H9 (cell line): ENCODE data around the gene NCF2. TPM values are rescaled to one million over a fixed set of nuclear protein-coding genes. Genes with fewer than 3 reads are reported as not detected.

Source experiments
- DNase-seq: peaks from one replicate; pipeline ENCODE4 v3.0.0-alpha.2; 2017
- H2AFZ ChIP-seq: one replicate; pipeline ENCODE4 v1.6.1; 2013; ENCODE audit warnings: mild to moderate bottlenecking, low read length, control low read depth, moderate library complexity
- H2AK5ac ChIP-seq: 2 replicates; pipeline ENCODE4 v1.6.1; 2013; ENCODE audit warnings: low read length, control low read depth, mixed read lengths; ENCODE audit not compliant: insufficient read length
- H2BK120ac ChIP-seq: one replicate; pipeline ENCODE4 v1.6.1; 2013; ENCODE audit warnings: low read depth, mild to moderate bottlenecking, low read length, control low read depth, inconsistent platforms; ENCODE audit not compliant: poor library complexity, severe bottlenecking
- H2BK12ac ChIP-seq: 2 replicates; pipeline ENCODE4 v1.6.1; 2013; ENCODE audit warnings: low read length, control low read depth, mixed read lengths, low read depth; ENCODE audit not compliant: insufficient read length
- H2BK15ac ChIP-seq: 2 replicates; pipeline ENCODE4 v1.6.1; 2013; ENCODE audit warnings: low read depth, low read length, control low read depth
- H2BK20ac ChIP-seq: one replicate; pipeline ENCODE4 v1.6.1; 2013; ENCODE audit warnings: low read depth, mild to moderate bottlenecking, low read length, control low read depth, inconsistent platforms; ENCODE audit not compliant: poor library complexity, severe bottlenecking
- H2BK5ac ChIP-seq: 2 replicates; pipeline ENCODE4 v1.6.1; 2013; ENCODE audit warnings: low read length, control low read depth, mixed read lengths; ENCODE audit not compliant: insufficient read length
- H3K14ac ChIP-seq: 2 replicates; pipeline ENCODE4 v1.6.1; 2013; ENCODE audit warnings: low read length, control low read depth; ENCODE audit not compliant: insufficient read depth
- H3K18ac ChIP-seq: 2 replicates; pipeline ENCODE4 v1.6.1; 2013; ENCODE audit warnings: low read depth, mild to moderate bottlenecking, mixed read lengths, low read length, control low read depth; ENCODE audit not compliant: insufficient read length
- H3K23ac ChIP-seq: 2 replicates; pipeline ENCODE4 v1.6.1; 2013; ENCODE audit warnings: low read length, control low read depth, mixed read lengths, low read depth; ENCODE audit not compliant: insufficient read length
- H3K23me2 ChIP-seq: 2 replicates; pipeline ENCODE4 v1.6.1; 2013; ENCODE audit warnings: low read depth, mild to moderate bottlenecking, mixed read lengths, low read length, control low read depth; ENCODE audit not compliant: insufficient read length, poor library complexity, severe bottlenecking
- H3K27ac ChIP-seq: 2 replicates; pipeline ENCODE4 v1.5.1; 2013; ENCODE audit warnings: low read length, control low read depth, mixed read lengths, low read depth; ENCODE audit not compliant: insufficient read length
- H3K27me3 ChIP-seq: 2 replicates; pipeline ENCODE4 v1.6.1; 2013; ENCODE audit warnings: low read length, control low read depth, inconsistent platforms; ENCODE audit not compliant: insufficient read depth
- H3K4ac ChIP-seq: 2 replicates; pipeline ENCODE4 v1.6.1; 2013; ENCODE audit warnings: low read depth, mild to moderate bottlenecking, control low read depth, inconsistent platforms, low read length, moderate library complexity
- H3K4me1 ChIP-seq: 2 replicates; pipeline ENCODE4 v1.6.1; 2013; ENCODE audit warnings: low read length, control low read depth, inconsistent platforms; ENCODE audit not compliant: insufficient read depth
- H3K4me2 ChIP-seq: 2 replicates; pipeline ENCODE4 v1.6.1; 2013; ENCODE audit warnings: low read length, control low read depth, mixed read lengths; ENCODE audit not compliant: insufficient read length, insufficient read depth
- H3K56ac ChIP-seq: 2 replicates; pipeline ENCODE4 v1.6.1; 2013; ENCODE audit warnings: low read depth, mild to moderate bottlenecking, mixed read lengths, low read length, control low read depth; ENCODE audit not compliant: insufficient read length
- H3K79me1 ChIP-seq: 2 replicates; pipeline ENCODE4 v1.6.1; 2013; ENCODE audit warnings: low read depth, mild to moderate bottlenecking, moderate library complexity, low read length, control low read depth, inconsistent platforms; ENCODE audit not compliant: insufficient read depth, poor library complexity, severe bottlenecking
- H3K79me2 ChIP-seq: 2 replicates; pipeline ENCODE4 v1.6.1; 2013; ENCODE audit warnings: low read length, control low read depth, inconsistent platforms; ENCODE audit not compliant: insufficient read depth
- H3K9ac ChIP-seq: 2 replicates; pipeline ENCODE4 v1.6.1; 2013; ENCODE audit warnings: low read length, control low read depth, mixed read lengths; ENCODE audit not compliant: insufficient read length; ENCODE audit errors: extremely low read depth
- H3K9me3 ChIP-seq: one replicate; pipeline ENCODE4 v1.6.1; 2013; ENCODE audit warnings: low read depth, low read length, inconsistent platforms; ENCODE audit not compliant: control insufficient read depth
- H3T11ph ChIP-seq: one replicate; pipeline ENCODE4 v1.6.1; 2013; ENCODE audit warnings: mild to moderate bottlenecking, low read length, control low read depth, inconsistent platforms
- H4K20me1 ChIP-seq: one replicate; pipeline ENCODE4 v1.6.1; 2013; ENCODE audit not compliant: control insufficient read depth, insufficient read length, insufficient read depth
- H4K5ac ChIP-seq: 2 replicates; pipeline ENCODE4 v1.6.1; 2013; ENCODE audit warnings: low read depth, mild to moderate bottlenecking, mixed read lengths, low read length, control low read depth; ENCODE audit not compliant: insufficient read length
- H4K8ac ChIP-seq: replicated peaks from 2 replicates; pipeline ENCODE4 v1.6.1; 2013; ENCODE audit warnings: low read length, control low read depth, mixed read lengths, low read depth; ENCODE audit not compliant: insufficient read length
- H4K91ac ChIP-seq: 2 replicates; pipeline ENCODE4 v1.6.1; 2013; ENCODE audit warnings: low read depth, mild to moderate bottlenecking, moderate library complexity, mixed read lengths, low read length, control low read depth; ENCODE audit not compliant: insufficient read length
- H3K27ac Mint-ChIP-seq, 3 experiments: 2 replicates in 2 of 3; 3 replicates in 1 of 3; pipeline ENCODE4 v1.8.0; 2020 to 2021; ENCODE audit warnings: mixed read lengths in 3 of 3, mild to moderate bottlenecking in 1 of 3, moderate library complexity in 1 of 3
- H3K27me3 Mint-ChIP-seq: 2 replicates; pipeline ENCODE4 v1.8.0; 2021; ENCODE audit warnings: low read depth, mild to moderate bottlenecking, moderate library complexity, mixed read lengths
- H3K36me3 Mint-ChIP-seq, 3 experiments: 2 replicates in 2 of 3; 3 replicates in 1 of 3; pipeline ENCODE4 v1.8.0; 2020 to 2021; ENCODE audit warnings: low read depth in 3 of 3, mixed read lengths in 3 of 3; ENCODE audit not compliant: insufficient read depth in 1 of 3
- H3K4me1 Mint-ChIP-seq, 2 experiments: 2 replicates each; pipeline ENCODE4 v1.8.0; 2020; ENCODE audit warnings: mixed read lengths in 2 of 2
- H3K4me3 Mint-ChIP-seq, 2 experiments: 2 replicates in 1 of 2; 3 replicates in 1 of 2; pipeline ENCODE4 v1.8.0; 2020 to 2021; ENCODE audit warnings: mild to moderate bottlenecking in 2 of 2, mixed read lengths in 2 of 2, moderate library complexity in 1 of 2
- H3K9me3 Mint-ChIP-seq, 2 experiments: 2 replicates in 1 of 2; 3 replicates in 1 of 2; pipeline ENCODE4 v1.8.0; 2020; ENCODE audit warnings: mild to moderate bottlenecking in 2 of 2, mixed read lengths in 2 of 2, moderate library complexity in 1 of 2
- WGBS: extraction: QIAGEN DNeasy Blood & Tissue Kit; methylation state at CpG from one replicate; pipeline ENCODE4 v1.1.7; 2013; ENCODE audit warnings: missing lambda C conversion rate, low lambda C conversion rate, mixed read lengths; ENCODE audit not compliant: insufficient read length; ENCODE audit errors: extremely low coverage; 5-methylcytosine and 5-hydroxymethylcytosine counted together
- total RNA-seq: library from RNA; stranded (reverse); gene quantifications from 2 replicates; pipeline ENCODE4 v1.2.1, GENCODE V29; 2021
- TF ChIP-seq, protein P1 (sequence below): fragments of 200-600 bp; sonication (generic); conservative IDR thresholded peaks from 3 replicates; pipeline ENCODE4 v1.8.0; 2021; ENCODE audit warnings: antibody characterized with exemption, mild to moderate bottlenecking

NCF2 gene
- total RNA-seq, 1 experiment from 2014 or later = not detected

DNA sequence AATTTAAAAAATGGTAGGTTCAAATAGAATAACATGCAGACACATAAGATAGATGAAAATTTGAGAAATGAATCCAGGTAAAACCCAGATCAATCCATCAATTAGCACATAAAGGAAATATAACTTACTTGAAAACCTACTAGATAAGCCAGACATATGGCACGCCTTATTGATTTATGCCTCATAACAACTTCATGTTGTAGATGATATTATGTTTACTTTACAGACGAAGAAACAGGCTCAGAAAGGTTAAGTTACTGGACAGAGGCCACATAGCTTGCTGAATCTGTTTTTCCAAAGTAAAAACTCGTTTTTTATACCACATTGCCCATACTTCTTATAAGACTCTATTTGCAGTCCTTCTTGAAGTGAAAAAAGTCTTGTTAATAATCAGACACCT lies 22.1 kb upstream of the NCF2 start:
- Histone ChIP-seq H3K79me2 (no peaks in the 10 kb centered on the region), H2BK5ac (no peak overlapping the region), H3T11ph (no peak overlapping the region), H3K4me2 (no peak overlapping the region), H2AK5ac (no peak overlapping the region), H3K14ac (no peak overlapping the region), H2BK12ac (no peak overlapping the region), H3K79me1 (no peaks in the 10 kb centered on the region), H4K5ac (no peak overlapping the region), H3K27me3 (no peaks in the 10 kb centered on the region), H3K9ac (no peak overlapping the region), H3K18ac (no peak overlapping the region), H4K91ac (no peak overlapping the region), H3K4ac (no peak overlapping the region), H2BK15ac (no peak overlapping the region), H3K9me3 (no peaks in the 10 kb centered on the region), H3K56ac (no peak overlapping the region), H4K20me1 (no peaks in the 10 kb centered on the region), H3K4me1 (no peaks in the 10 kb centered on the region), H3K27ac (no peak overlapping the region), H2BK20ac (no peak overlapping the region), H3K23ac (no peak overlapping the region), H3K23me2 (no peaks in the 10 kb centered on the region), H4K8ac (no peak overlapping the region), H2AFZ (no peak overlapping the region), H2BK120ac (no peak overlapping the region)
- Mint-ChIP-seq H3K9me3 (peaks cover 4% of the 10 kb centered on the region in 2 experiments; a peak in 4 of 5 replicates), H3K27me3 (peaks cover 3% of the 10 kb centered on the region), H3K4me1 (peaks cover 2 to 4% of the 10 kb centered on the region in 2 experiments; a peak in 3 of 4 replicates), H3K36me3 (peaks cover 0 to 8% (median 2%) of the 10 kb centered on the region in 3 experiments; a peak in 2 of 7 replicates), H3K27ac (no peak overlapping the region), H3K4me3 (no peak overlapping the region)
- no CpG with 5 or more reads among the region's 3 CpGs for WGBS
- DNase-seq = no peak
- TF ChIP-seq, protein P1, sequence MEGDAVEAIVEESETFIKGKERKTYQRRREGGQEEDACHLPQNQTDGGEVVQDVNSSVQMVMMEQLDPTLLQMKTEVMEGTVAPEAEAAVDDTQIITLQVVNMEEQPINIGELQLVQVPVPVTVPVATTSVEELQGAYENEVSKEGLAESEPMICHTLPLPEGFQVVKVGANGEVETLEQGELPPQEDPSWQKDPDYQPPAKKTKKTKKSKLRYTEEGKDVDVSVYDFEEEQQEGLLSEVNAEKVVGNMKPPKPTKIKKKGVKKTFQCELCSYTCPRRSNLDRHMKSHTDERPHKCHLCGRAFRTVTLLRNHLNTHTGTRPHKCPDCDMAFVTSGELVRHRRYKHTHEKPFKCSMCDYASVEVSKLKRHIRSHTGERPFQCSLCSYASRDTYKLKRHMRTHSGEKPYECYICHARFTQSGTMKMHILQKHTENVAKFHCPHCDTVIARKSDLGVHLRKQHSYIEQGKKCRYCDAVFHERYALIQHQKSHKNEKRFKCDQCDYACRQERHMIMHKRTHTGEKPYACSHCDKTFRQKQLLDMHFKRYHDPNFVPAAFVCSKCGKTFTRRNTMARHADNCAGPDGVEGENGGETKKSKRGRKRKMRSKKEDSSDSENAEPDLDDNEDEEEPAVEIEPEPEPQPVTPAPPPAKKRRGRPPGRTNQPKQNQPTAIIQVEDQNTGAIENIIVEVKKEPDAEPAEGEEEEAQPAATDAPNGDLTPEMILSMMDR = no peak
